ENCODE measurements around the gene CAT.

The CAT gene

DNA sequence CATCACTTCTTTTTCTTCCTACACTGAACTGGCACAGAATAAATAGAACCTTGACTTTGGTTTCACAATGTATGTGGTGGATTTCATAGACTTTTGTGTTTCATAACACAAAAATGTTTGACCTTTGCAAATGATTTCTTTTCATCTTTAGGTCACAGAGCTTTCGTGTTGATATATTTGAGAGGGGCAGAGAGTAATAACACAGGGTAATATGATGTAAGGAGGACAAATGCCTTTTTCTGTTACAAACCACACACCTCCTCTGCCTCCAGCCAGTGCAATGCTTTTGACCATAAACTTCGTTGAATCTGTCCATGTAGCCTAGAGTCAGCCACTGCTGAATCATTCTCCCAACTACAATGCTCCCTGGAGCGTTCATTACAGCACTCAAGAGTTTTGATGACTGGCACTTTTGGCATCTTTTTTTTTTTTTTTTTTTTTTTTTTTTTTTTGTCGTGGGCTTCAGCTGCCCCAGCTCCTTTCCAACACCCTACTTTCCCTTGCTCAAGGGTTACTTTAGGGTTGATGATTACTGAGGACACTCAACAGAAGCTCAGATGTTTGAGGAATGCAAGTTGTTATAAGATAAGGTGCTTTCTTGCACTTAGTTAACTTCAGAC is 11.4 kb upstream of the CAT start:
- no peaks in the 10 kb centered on the region for H3K36me3 ChIP-seq (ENCODE audit: insufficient read depth, low read length)
- peak overlapping the region; percentile 60 for H3K9ac ChIP-seq (ENCODE audit: insufficient read length)
- no peak for TF ChIP-seq EZH2 (IDR thresholded peaks at IDR 0.05)
- no peak for TF ChIP-seq FOXP2 (optimal IDR thresholded peaks at IDR 0.05; ENCODE audit: control extremely low read depth, extremely low read length, insufficient read depth)
- no peak for TF ChIP-seq POLR2AphosphoS5 (IDR thresholded peaks at IDR 0.05; ENCODE audit: borderline replicate concordance, low read depth, low read length)
- H3K9me3 ChIP-seq (ENCODE audit: low read depth, low read length) = no peaks in the 10 kb centered on the region
- H3K27ac ChIP-seq = peak overlapping the region; percentile 99
- H3K4me3 ChIP-seq = peak overlapping the region; percentile 67
- no peak for DNase-seq (ENCODE audit: low read depth, low spot score)

DNA sequence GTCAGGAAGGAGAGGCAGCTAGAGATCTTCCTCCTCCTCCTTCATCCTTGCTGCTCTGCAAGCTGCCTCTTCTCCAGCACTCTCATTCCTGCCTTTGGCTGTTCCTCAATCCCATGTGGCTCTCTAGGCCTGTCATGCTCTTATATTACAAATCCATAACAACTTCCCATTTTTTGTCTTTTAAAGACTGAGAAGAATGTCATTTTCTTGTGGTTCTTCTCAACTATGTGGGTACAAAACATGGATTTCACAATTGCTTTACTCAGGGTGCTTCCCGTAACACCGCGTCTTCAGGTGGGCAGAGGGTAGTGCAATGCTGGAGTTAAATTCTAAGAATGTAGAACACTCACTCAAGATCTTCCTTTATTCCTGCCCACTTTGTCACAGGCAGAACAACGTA is 6.8 kb upstream of the CAT start:
- H3K36me3 ChIP-seq (ENCODE audit: insufficient read depth, low read length) = no peaks in the 10 kb centered on the region
- H3K9ac ChIP-seq (ENCODE audit: insufficient read length) = no peak overlapping the region
- no peak for DNase-seq (ENCODE audit: low read depth, low spot score)
- H3K27ac ChIP-seq = peak overlapping the region; percentile 42; the same call in 1 of the 2 replicates
- H3K4me3 ChIP-seq = no peak overlapping the region
- H3K9me3 ChIP-seq (ENCODE audit: low read depth, low read length) = no peaks in the 10 kb centered on the region
- TF ChIP-seq EZH2 (IDR thresholded peaks at IDR 0.05) (no peak), FOXP2 (optimal IDR thresholded peaks at IDR 0.05; ENCODE audit: control extremely low read depth, extremely low read length, insufficient read depth) (no peak), POLR2AphosphoS5 (IDR thresholded peaks at IDR 0.05; ENCODE audit: borderline replicate concordance, low read depth, low read length) (no peak)

DNA sequence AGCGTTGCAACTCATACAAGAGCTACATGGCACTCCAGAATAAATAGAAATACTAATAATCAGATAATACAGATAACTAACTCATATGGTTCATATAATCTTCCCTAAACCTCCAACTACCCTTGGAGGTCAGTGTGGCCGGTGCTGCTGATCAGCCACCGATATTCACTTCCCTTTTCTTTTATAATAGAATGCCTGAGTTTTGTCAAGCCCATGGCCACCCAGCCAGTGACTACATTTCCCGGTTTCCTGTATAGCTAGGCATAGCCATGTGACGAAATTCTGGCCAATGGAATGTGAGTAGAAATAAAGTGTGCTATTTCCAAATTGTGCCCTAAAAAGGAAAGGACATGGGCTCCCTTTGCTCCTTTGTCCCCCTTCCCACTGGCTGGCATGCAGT is 5.9 kb upstream of the CAT start:
- TF ChIP-seq EZH2 (IDR thresholded peaks at IDR 0.05) = no peak
- no peak for TF ChIP-seq POLR2AphosphoS5 (IDR thresholded peaks at IDR 0.05; ENCODE audit: borderline replicate concordance, low read depth, low read length)
- no peak for TF ChIP-seq FOXP2 (optimal IDR thresholded peaks at IDR 0.05; ENCODE audit: control extremely low read depth, extremely low read length, insufficient read depth)
- DNase-seq (ENCODE audit: low read depth, low spot score) = no peak

DNA sequence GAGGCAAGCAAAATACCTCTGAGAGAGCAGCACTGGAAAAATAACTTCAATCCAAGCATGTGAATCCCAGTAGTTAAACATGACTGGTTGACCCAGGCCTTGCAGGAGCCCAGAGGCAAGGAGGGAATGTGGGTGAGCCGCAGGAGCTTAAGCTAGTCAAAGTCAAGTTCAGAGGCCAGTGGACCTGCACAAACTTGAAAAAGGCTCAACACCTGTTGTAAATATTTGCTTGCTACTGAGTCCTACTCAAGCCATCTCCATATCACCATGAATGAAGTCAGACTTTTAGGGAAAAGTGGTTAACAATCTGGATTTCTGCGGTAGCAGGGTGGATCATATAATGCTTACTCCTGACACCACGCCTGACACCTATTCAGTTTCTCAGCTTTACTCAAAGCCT is 4.8 kb upstream of the CAT start:
- no peak overlapping the region for H3K9ac ChIP-seq (ENCODE audit: insufficient read length)
- H3K9me3 ChIP-seq (ENCODE audit: low read depth, low read length) = no peaks in the 10 kb centered on the region
- no peak for DNase-seq (ENCODE audit: low read depth, low spot score)
- no peaks in the 10 kb centered on the region for H3K36me3 ChIP-seq (ENCODE audit: insufficient read depth, low read length)
- no peak for TF ChIP-seq FOXP2 (optimal IDR thresholded peaks at IDR 0.05; ENCODE audit: control extremely low read depth, extremely low read length, insufficient read depth)
- no peak for TF ChIP-seq POLR2AphosphoS5 (IDR thresholded peaks at IDR 0.05; ENCODE audit: borderline replicate concordance, low read depth, low read length)
- no peak overlapping the region for H3K27ac ChIP-seq
- no peak overlapping the region for H3K4me3 ChIP-seq

More for the DNA sequence above, 5.9 kb upstream of the CAT start:
- Histone ChIP-seq H3K9me3 (ENCODE audit: low read depth, low read length) (no peaks in the 10 kb centered on the region), H3K27ac (no peak overlapping the region), H3K9ac (ENCODE audit: insufficient read length) (no peak overlapping the region), H3K36me3 (ENCODE audit: insufficient read depth, low read length) (no peaks in the 10 kb centered on the region), H3K4me3 (no peak overlapping the region)

- peak overlapping the region; percentile 93 for H3K4me3 ChIP-seq
- peak overlapping the region; percentile 85 for H3K9ac ChIP-seq (ENCODE audit: insufficient read length)
- DNase-seq (ENCODE audit: low read depth, low spot score) = no peak
- H3K36me3 ChIP-seq (ENCODE audit: insufficient read depth, low read length) = peaks cover 13% of the 10 kb centered on the region
- no peak for TF ChIP-seq EZH2 (IDR thresholded peaks at IDR 0.05)
- TF ChIP-seq POLR2AphosphoS5 (IDR thresholded peaks at IDR 0.05; ENCODE audit: borderline replicate concordance, low read depth, low read length) = no peak
- H3K27ac ChIP-seq = no peak overlapping the region
- H3K9me3 ChIP-seq (ENCODE audit: low read depth, low read length) = no peaks in the 10 kb centered on the region
These were observed 1.3 kb upstream of the CAT start for GRCh38 chr11:34437224-34438125.

- DNase-seq (ENCODE audit: low read depth, low spot score) = no peak
- peaks cover 13% of the 10 kb centered on the region for H3K36me3 ChIP-seq (ENCODE audit: insufficient read depth, low read length)
- H3K9me3 ChIP-seq (ENCODE audit: low read depth, low read length) = no peaks in the 10 kb centered on the region
- peak overlapping the region; percentile 73 for H3K9ac ChIP-seq (ENCODE audit: insufficient read length)
- no peak overlapping the region for H3K27ac ChIP-seq
- TF ChIP-seq FOXP2 (optimal IDR thresholded peaks at IDR 0.05; ENCODE audit: control extremely low read depth, extremely low read length, insufficient read depth) = no peak
- no peak for TF ChIP-seq EZH2 (IDR thresholded peaks at IDR 0.05)
- no peak for TF ChIP-seq POLR2AphosphoS5 (IDR thresholded peaks at IDR 0.05; ENCODE audit: borderline replicate concordance, low read depth, low read length)
- H3K4me3 ChIP-seq = peak overlapping the region; percentile 93
These were observed 970 bp downstream of the CAT start for GRCh38 chr11:34439610-34440198.

DNA sequence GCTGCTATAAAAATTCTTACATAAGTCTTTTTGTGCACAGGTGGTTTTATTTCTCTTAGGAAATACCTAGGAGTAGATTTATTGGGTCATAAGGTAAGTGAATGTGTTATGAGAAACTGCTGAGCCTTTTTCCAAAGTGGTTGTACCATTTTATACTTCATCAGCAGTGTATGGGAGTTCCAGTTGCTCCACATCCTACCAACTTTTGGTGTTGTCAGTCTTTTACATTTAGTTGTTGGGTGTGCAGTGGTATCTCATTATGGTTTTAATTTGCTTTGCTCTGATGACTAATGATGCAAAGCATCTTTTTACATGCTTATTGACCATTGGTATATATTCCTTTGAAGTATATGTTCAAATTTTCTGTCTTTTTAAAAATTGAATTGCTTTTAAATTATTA is 3.1 kb downstream of the CAT start:
- no peaks in the 10 kb centered on the region for H3K9me3 ChIP-seq (ENCODE audit: low read depth, low read length)
- no peak for TF ChIP-seq FOXP2 (optimal IDR thresholded peaks at IDR 0.05; ENCODE audit: control extremely low read depth, extremely low read length, insufficient read depth)
- no peak for TF ChIP-seq EZH2 (IDR thresholded peaks at IDR 0.05)
- no peak for TF ChIP-seq POLR2AphosphoS5 (IDR thresholded peaks at IDR 0.05; ENCODE audit: borderline replicate concordance, low read depth, low read length)
- peaks cover 13% of the 10 kb centered on the region for H3K36me3 ChIP-seq (ENCODE audit: insufficient read depth, low read length)
- no peak overlapping the region for H3K27ac ChIP-seq
- H3K4me3 ChIP-seq = no peak overlapping the region
- H3K9ac ChIP-seq (ENCODE audit: insufficient read length) = no peak overlapping the region
- DNase-seq (ENCODE audit: low read depth, low spot score) = no peak

DNA sequence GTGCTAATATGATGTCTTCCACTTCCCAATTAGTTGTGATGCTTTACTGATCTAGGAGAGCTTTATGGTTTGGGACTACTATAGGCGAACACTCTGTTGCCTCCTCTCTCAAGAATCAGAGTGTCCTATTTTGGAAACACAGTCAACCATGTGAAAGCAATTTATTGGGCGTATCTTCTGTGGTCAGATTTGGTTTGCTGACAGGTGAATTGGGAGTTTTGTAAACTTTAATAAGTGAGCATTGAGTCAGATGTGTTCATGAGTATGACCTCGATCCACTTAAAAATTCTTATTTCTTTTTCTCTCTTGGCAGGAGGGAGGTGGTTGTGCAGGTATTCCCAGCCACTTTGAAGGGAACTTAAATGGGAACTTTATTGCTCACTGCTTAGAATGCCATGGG is 4.4 kb downstream of the CAT start:
- no peaks in the 10 kb centered on the region for H3K9me3 ChIP-seq (ENCODE audit: low read depth, low read length)
- H3K36me3 ChIP-seq (ENCODE audit: insufficient read depth, low read length) = peaks cover 13% of the 10 kb centered on the region
- no peak overlapping the region for H3K9ac ChIP-seq (ENCODE audit: insufficient read length)
- TF ChIP-seq POLR2AphosphoS5 (IDR thresholded peaks at IDR 0.05; ENCODE audit: borderline replicate concordance, low read depth, low read length) = no peak
- TF ChIP-seq EZH2 (IDR thresholded peaks at IDR 0.05) = no peak
- TF ChIP-seq FOXP2 (optimal IDR thresholded peaks at IDR 0.05; ENCODE audit: control extremely low read depth, extremely low read length, insufficient read depth) = no peak
- no peak for DNase-seq (ENCODE audit: low read depth, low spot score)
- H3K27ac ChIP-seq = no peak overlapping the region
- H3K4me3 ChIP-seq = no peak overlapping the region
